Stimulated activated CD8-positive, alpha-beta memory T cell treated with anti-CD3 and anti-CD28 coated beads, Interleukin-7, amount 100 ng/mL, for 1 hour (primary cell): Measurements from ENCODE around the gene FANCM.

ENCODE experiments used
- DNase-seq, 2 donors: peaks; one replicate each; pipeline ENCODE4 v3.0.0-alpha.2; 2020; ENCODE audit warnings: low read depth in 2 of 2

The FANCM gene

GRCh38 chr14:45242706-45243105 lies 107.0 kb downstream of the FANCM start:
- no peak for DNase-seq

GRCh38 chr14:45246151-45246550 lies 110.4 kb downstream of the FANCM start:
- no peak for DNase-seq

- DNase-seq, result no peak
Observed at GRCh38 chr14:45246691-45247090, 111.0 kb downstream of the FANCM start.

- no peak for DNase-seq
Observed at GRCh38 chr14:45247427-45247826, 111.7 kb downstream of the FANCM start.

GRCh38 chr14:45249856-45250575 lies 114.3 kb downstream of the FANCM start:
- DNase-seq, result no peak
